HG02973 (cell line): Measurements from ENCODE around the gene PDLIM1.

Experiments used
- ATAC-seq: cut with Tn5 transposase; IDR thresholded peaks from one replicate; pipeline ENCODE4 v1.9.1; 2021; ENCODE audit warnings: moderate library complexity; ENCODE audit not compliant: unreplicated experiment

PDLIM1 gene

GRCh38 chr10:95315509-95315908, 24.7 kb upstream of the PDLIM1 start:
- ATAC-seq = no peak

GRCh38 chr10:95314192-95314918, 23.6 kb upstream of the PDLIM1 start:
- no peak for ATAC-seq

GRCh38 chr10:95312986-95313495, 22.2 kb upstream of the PDLIM1 start:
- no peak for ATAC-seq

- ATAC-seq = no peak
Measured at GRCh38 chr10:95312257-95312656, 21.5 kb upstream of the PDLIM1 start.

- ATAC-seq = peak; percentile 79
Measured at GRCh38 chr10:95309958-95310357, 19.2 kb upstream of the PDLIM1 start.

- no peak for ATAC-seq
Measured at GRCh38 chr10:95308389-95309302, 17.8 kb upstream of the PDLIM1 start.

GRCh38 chr10:95306851-95307250, 16.0 kb upstream of the PDLIM1 start:
- no peak for ATAC-seq

- no peak for ATAC-seq
Measured at GRCh38 chr10:95306318-95306650, 15.5 kb upstream of the PDLIM1 start.

- no peak for ATAC-seq
Measured at GRCh38 chr10:95305606-95306317, 15.0 kb upstream of the PDLIM1 start.

- no peak for ATAC-seq
Measured at GRCh38 chr10:95304976-95305375, 14.2 kb upstream of the PDLIM1 start.

- no peak for ATAC-seq
Measured at GRCh38 chr10:95304463-95304862, 13.7 kb upstream of the PDLIM1 start.

GRCh38 chr10:95303950-95304349, 13.1 kb upstream of the PDLIM1 start:
- ATAC-seq = no peak

- ATAC-seq = no peak
Measured at GRCh38 chr10:95303535-95303934, 12.7 kb upstream of the PDLIM1 start.

GRCh38 chr10:95300022-95300539, 9.3 kb upstream of the PDLIM1 start:
- ATAC-seq = no peak

GRCh38 chr10:95297402-95297801, 6.6 kb upstream of the PDLIM1 start:
- ATAC-seq = peak; percentile 51

- no peak for ATAC-seq
Measured at GRCh38 chr10:95296764-95297163, 6.0 kb upstream of the PDLIM1 start.

GRCh38 chr10:95295031-95295755, 4.4 kb upstream of the PDLIM1 start:
- ATAC-seq = peak; percentile 70

GRCh38 chr10:95293631-95294030, 2.8 kb upstream of the PDLIM1 start:
- ATAC-seq = no peak

GRCh38 chr10:95291365-95292039, 699 bp upstream of the PDLIM1 start:
- ATAC-seq = no peak

- no peak for ATAC-seq
Measured at GRCh38 chr10:95289921-95290421, 832 bp downstream of the PDLIM1 start.
